Heart left ventricle (tissue), 16 donors: Measurements from ENCODE around the gene COX6B2. TPM values are rescaled to one million over a fixed set of nuclear protein-coding genes. Genes with fewer than 3 reads are reported as not detected.
"Not testable (repeated sequence)": the region's sequence is repeated elsewhere in the genome, so short reads cannot be mapped to it uniquely, and the experiment has no call there.

Experiments used
- ATAC-seq, 4 donors: fragments of 200-7000 bp; cut with Tn5 transposase; one replicate each; pipeline ENCODE4 v1.9.1; 2020 to 2022; ENCODE audit warnings: moderate library complexity in 4 of 4, mild to moderate bottlenecking in 3 of 4, moderate number of reproducible peaks in 1 of 4
- DNase-seq, 5 donors: peaks; one replicate each; pipeline ENCODE4 v3.0.0-alpha.2; 2020
- H3K27ac ChIP-seq, 12 donors: fragments of 200-600 bp; sonication (generic) in 4 of 12; one replicate each; pipeline versions ENCODE4 v1.5.0 to v1.8.0; 2016 to 2022; ENCODE audit warnings: mild to moderate bottlenecking in 2 of 12
- H3K27me3 ChIP-seq, 9 donors: fragments of 200-600 bp; sonication (generic) in 2 of 9; one replicate each; pipeline versions ENCODE4 v1.5.1 to v1.8.0; 2016 to 2022; ENCODE audit warnings: mild to moderate bottlenecking in 3 of 9
- H3K36me3 ChIP-seq, 9 donors: fragments of 200-600 bp; sonication (generic) in 2 of 9; one replicate each; pipeline versions ENCODE4 v1.5.0 to v1.8.0; 2018 to 2022; ENCODE audit warnings: mild to moderate bottlenecking in 2 of 9
- H3K4me1 ChIP-seq, 12 donors: fragments of 200-600 bp; sonication (generic) in 4 of 12; one replicate each; pipeline versions ENCODE4 v1.5.0 to v1.8.0; 2016 to 2022; ENCODE audit warnings: mild to moderate bottlenecking in 3 of 12
- H3K4me3 ChIP-seq, 12 donors: fragments of 200-600 bp; sonication (generic) in 4 of 12; one replicate each; pipeline versions ENCODE4 v1.5.0 to v1.8.0; 2017 to 2022; ENCODE audit warnings: mild to moderate bottlenecking in 9 of 12, moderate library complexity in 4 of 12
- H3K9me3 ChIP-seq, 12 donors: fragments of 200-600 bp; sonication (generic) in 4 of 12; one replicate each; pipeline versions ENCODE4 v1.5.0 to v1.8.0; 2016 to 2022; ENCODE audit warnings: mild to moderate bottlenecking in 1 of 12
- CTCF ChIP-seq, 12 donors: fragments of 200-600 bp; sonication (generic) in 4 of 12; IDR thresholded peaks; one replicate each; pipeline versions ENCODE4 v1.5.0 to v1.8.0; 2018 to 2022; ENCODE audit warnings: antibody characterized with exemption in 12 of 12, mild to moderate bottlenecking in 5 of 12
- POLR2A ChIP-seq, 2 donors: fragments of 450-650 bp; IDR thresholded peaks; one replicate each; pipeline ENCODE4 v1.6.1; 2017; ENCODE audit warnings: antibody characterized with exemption in 2 of 2, mild to moderate bottlenecking in 2 of 2, moderate library complexity in 2 of 2
- WGBS, 4 donors: extraction: QIAGEN DNeasy Blood & Tissue Kit in 2 of 4; methylation state at CpG; one replicate each; pipeline versions ENCODE4 v1.1.5 to v1.1.7; 2013 to 2018; 5-methylcytosine and 5-hydroxymethylcytosine counted together
- intact Hi-C, 10 donors: fragments of 100-400 bp; cut with DNase I; formaldehyde crosslinking; loops; one replicate each; pipeline versions ENCODE4 v1.11.1 to v1.14.2; 2022
- polyA plus RNA-seq, 2 donors: library from polyadenylated mRNA; stranded (reverse); fragments of 200-250 nt; gene quantifications; one replicate each; pipeline ENCODE4 v1.2.3, GENCODE V29; 2013
- total RNA-seq, 9 donors: library from RNA; depleted of rRNA in 2 of 9; stranded (reverse); fragments of >200 nt in 2 of 9; fragmentation: NEBNext Ultra II Directional in 3 of 9; extraction: Animal tissue kit (Norgen Biotek cat#: 25700) in 3 of 9; gene quantifications; one replicate each; pipeline versions ENCODE4 v1.1.0 to v1.2.4, GENCODE V29; 2016 to 2023
- donor health status: ischemic (EF 13 %, LVEDD 7.1; RV severe dilation, severe dysfunction).
- donor health status: healthy with polysubstance abuse.
- donor health status: DM: no; HTN: yes; CAD: no.
- donor health status: DM: no; HTN: no; CAD: no.
- donor health status: ischemic (EF 25% LVEDD 6.9; RV normal size, moderate dysfunction).
- donor health status: ischemic (EF 25% LVEDD 5.7; RV mildly dilated, moderate dysfunction).
- donor health status: healthy.
- donor health status: DM: yes; HTN: yes; CAD: no.
- donor health status: ischemic (EF 35%, LVEDD 5.7; RV mildly dilated, moderate dysfunction).
- donor health status: nonischemic (EF 11% LVEDD 7.7; RV severe dilation, severe dysfunction).
- donor health status: DM: yes; HTN: yes; CAD: no.
- donor health status: PGD.
- donor health status: ischemic (EF 29% LVEDD 5.4; RV normal size, mild dysfunction).
- donor health status: nonischemic (EF 23%, LVEDD 6.1; RV moderate dilation, normal function).

The COX6B2 gene
- total and polyA plus RNA-seq, 11 donors, result 0.16 TPM; not detected in 10

- peaks cover 0 to 12% (median 0%) of the 10 kb centered on the region in 9 donors for H3K27me3 ChIP-seq
Observed at GRCh38 chr19:55333870-55334269, 20.6 kb downstream of the COX6B2 start.

GRCh38 chr19:55329791-55330190 is 24.7 kb downstream of the COX6B2 start:
- 88 to 93% (median 91%) methylated on average over 6 of the region's 6 CpGs for WGBS, 4 donors
- intact Hi-C loops, H3K27me3 ChIP-seq, ATAC-seq, H3K4me1 ChIP-seq, H3K36me3 ChIP-seq, DNase-seq, H3K9me3 ChIP-seq, H3K4me3 ChIP-seq, H3K27ac ChIP-seq: not testable (repeated sequence)

More at GRCh38 chr19:55333870-55334269, 20.6 kb downstream of the COX6B2 start:
- H3K27ac ChIP-seq, result no peak overlapping the region
- WGBS, 4 donors, result 76 to 82% (median 80%) methylated on average over 11 of the region's 11 CpGs
- peaks cover 0 to 8% (median 3%) of the 10 kb centered on the region in 12 donors for H3K4me1 ChIP-seq
- intact Hi-C loops, result no loop called here
- no peaks in the 10 kb centered on the region for H3K36me3 ChIP-seq
- H3K4me3 ChIP-seq, result no peak overlapping the region
- DNase-seq, result no peak
- no peaks in the 10 kb centered on the region for H3K9me3 ChIP-seq
- ATAC-seq, result no peak
- TF ChIP-seq CTCF (IDR thresholded peaks at IDR 0.05) (no peak), POLR2A (IDR thresholded peaks at IDR 0.05) (no peak)

- intact Hi-C loops, H3K4me1 ChIP-seq, H3K27ac ChIP-seq, H3K36me3 ChIP-seq, H3K4me3 ChIP-seq, H3K9me3 ChIP-seq, ATAC-seq, DNase-seq, H3K27me3 ChIP-seq: not testable (repeated sequence)
- 70 to 81% (median 74%) methylated on average over 4 of the region's 4 CpGs for WGBS, 4 donors
Observed at GRCh38 chr19:55328774-55329318, 25.7 kb downstream of the COX6B2 start.

- H3K27ac ChIP-seq, result peak within 1 kb of the TSS in 3 of 12 donors; percentile 19 to 91 (median 52)
- no peak for DNase-seq
- H3K36me3 ChIP-seq, result no peaks in the 10 kb centered on the region
- no peak for TF ChIP-seq CTCF (IDR thresholded peaks at IDR 0.05)
- no peak for TF ChIP-seq POLR2A (IDR thresholded peaks at IDR 0.05)
- peak within 1 kb of the TSS in 2 of 12 donors; percentile 26 to 57 for H3K4me3 ChIP-seq
- H3K9me3 ChIP-seq, result no peaks in the 10 kb centered on the region
- peaks cover 0 to 3% (median 0%) of the 10 kb centered on the region in 9 donors for H3K27me3 ChIP-seq
- intact Hi-C loops, result no loop called here
- 77 to 84% (median 78%) methylated on average over 14 of the region's 14 CpGs for WGBS, 4 donors
- ATAC-seq, result no peak
- H3K4me1 ChIP-seq, result peaks cover 0 to 12% (median 0%) of the 10 kb centered on the region in 12 donors
Observed at GRCh38 chr19:55325172-55325571, 29.3 kb downstream of the COX6B2 start, which contains the start of gene TMEM150B. TMEM150B (minus strand) TSS chr19:55325341; CDS start chr19:55321036, 4,305 bp downstream.

GRCh38 chr19:55324662-55325061 is 29.9 kb downstream of the COX6B2 start:
- ATAC-seq, result no peak
- H3K4me3 ChIP-seq, result peak overlapping the region in 2 of 12 donors; percentile 26 to 57

More at GRCh38 chr19:55324662-55325061, 29.9 kb downstream of the COX6B2 start:
- TF ChIP-seq CTCF (IDR thresholded peaks at IDR 0.05) (no peak), POLR2A (IDR thresholded peaks at IDR 0.05) (no peak)
- Histone ChIP-seq H3K9me3 (no peaks in the 10 kb centered on the region), H3K27ac (peak overlapping the region in 3 of 12 donors; percentile 19 to 91 (median 52)), H3K36me3 (no peaks in the 10 kb centered on the region), H3K27me3 (peaks cover 0 to 8% (median 0%) of the 10 kb centered on the region in 9 donors), H3K4me1 (peaks cover 0 to 12% (median 0%) of the 10 kb centered on the region in 12 donors)
- WGBS, 4 donors, result 67 to 80% (median 79%) methylated on average over 6 of the region's 6 CpGs
- DNase-seq, result no peak
- intact Hi-C loops, result no loop called here
